ENCODE measurements around the gene ODF4.

DNA sequence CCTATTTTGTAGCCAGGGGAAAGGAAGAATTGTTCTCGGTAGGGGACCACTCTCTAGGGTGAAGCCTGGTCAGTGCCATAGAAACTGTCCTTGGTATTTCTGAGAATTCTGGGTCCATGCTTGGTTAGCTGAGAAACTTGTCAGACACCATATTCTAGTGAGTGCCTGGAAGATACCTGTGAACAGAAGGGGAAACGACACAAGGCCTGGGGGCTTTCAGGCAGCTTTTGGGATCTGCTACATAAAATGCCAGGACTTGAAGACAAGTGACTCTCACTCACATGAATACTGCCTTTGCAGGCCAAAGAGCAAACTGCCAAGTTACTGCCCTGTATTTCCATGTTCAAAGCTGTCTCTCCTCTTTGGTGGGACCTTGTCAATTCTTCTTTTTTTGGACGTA lies 18.3 kb downstream of the ODF4 start:
- TF ChIP-seq POLR2A (IDR thresholded peaks at IDR 0.05; ENCODE audit: low read length) (no peak), GATA1 (IDR thresholded peaks at IDR 0.05; ENCODE audit: low read depth, low read length) (no peak)
